Esophagus muscularis mucosa (tissue), 4 donors: ENCODE measurements around the gene GTF2A2. TPM values are rescaled to one million over a fixed set of nuclear protein-coding genes. Genes with fewer than 3 reads are reported as not detected.

Experiments
- DNase-seq: peaks from one replicate; pipeline ENCODE4 v3.0.0-alpha.2; 2017; ENCODE audit errors: extremely low spot score
- H3K27ac ChIP-seq, 4 donors: fragments of 200-600 bp; sonication (generic); replicated peaks in 1 of 4; 1 replicate in 3 of 4; 2 replicates in 1 of 4; pipeline ENCODE4 v1.5.1; 2016 to 2019; ENCODE audit warnings: mild to moderate bottlenecking in 1 of 4
- H3K27me3 ChIP-seq, 4 donors: fragments of 200-600 bp; sonication (generic); one replicate each; pipeline versions ENCODE4 v1.5.1 to v1.6.0; 2016 to 2019
- H3K36me3 ChIP-seq, 4 donors: fragments of 200-600 bp; sonication (generic); one replicate each; pipeline ENCODE4 v1.5.1; 2016 to 2019
- H3K4me1 ChIP-seq, 4 donors: fragments of 200-600 bp; sonication (generic); one replicate each; pipeline ENCODE4 v1.5.1; 2016 to 2019
- H3K4me3 ChIP-seq, 4 donors: fragments of 200-600 bp; sonication (generic); 1 replicate in 2 of 4; 2 replicates in 2 of 4; pipeline ENCODE4 v1.5.1; 2016 to 2019; ENCODE audit warnings: mild to moderate bottlenecking in 4 of 4, moderate library complexity in 1 of 4
- H3K9me3 ChIP-seq, 4 donors: fragments of 200-600 bp; sonication (generic); 1 replicate in 3 of 4; 2 replicates in 1 of 4; pipeline ENCODE4 v1.5.1; 2016 to 2019
- CTCF ChIP-seq, 3 experiments: fragments of 200-600 bp in 2 of 3; fragments of 450-650 bp in 1 of 3; sonication (generic) in 2 of 3; IDR thresholded peaks; one replicate each; pipeline ENCODE4 v1.5.1; 2017 to 2019; ENCODE audit warnings: antibody characterized with exemption in 3 of 3, mild to moderate bottlenecking in 2 of 3, moderate library complexity in 1 of 3
- EP300 ChIP-seq: sonication (generic); formaldehyde crosslinking; IDR thresholded peaks from one replicate; pipeline ENCODE4 v1.6.1; 2017; ENCODE audit warnings: antibody characterized with exemption
- POLR2A ChIP-seq: fragments of 450-650 bp; IDR thresholded peaks from one replicate; pipeline ENCODE4 v1.6.1; 2017; ENCODE audit warnings: antibody characterized with exemption, moderate library complexity, mild to moderate bottlenecking, low read depth
- POLR2AphosphoS5 ChIP-seq, 2 donors: sonication (generic); formaldehyde crosslinking; IDR thresholded peaks; one replicate each; pipeline ENCODE4 v1.6.1; 2017; ENCODE audit warnings: antibody characterized with exemption in 2 of 2
- WGBS: methylation state at CpG from one replicate; pipeline ENCODE4 v1.1.5; 2018; 5-methylcytosine and 5-hydroxymethylcytosine counted together
- intact Hi-C: fragments of 100-400 bp; cut with DNase I; formaldehyde crosslinking; loops from one replicate; pipeline ENCODE4 v1.15.1; 2023
- total RNA-seq, 4 donors: library from RNA; depleted of rRNA; stranded (reverse); fragments of >200 nt; gene quantifications; one replicate each; pipeline versions ENCODE4 v1.1.0 to v1.2.1, GENCODE V29; 2016

Gene GTF2A2
- total RNA-seq, 4 donors from 2014 or later, result 48.5 to 56.3 (median 51.3) TPM

GRCh38 chr15:59686389-59686788 lies 29.1 kb upstream of the GTF2A2 start:
- 55% methylated on average over 7 of the region's 7 CpGs for whole genome bisulfite sequencing

GRCh38 chr15:59685737-59686297 lies 28.5 kb upstream of the GTF2A2 start:
- Histone ChIP-seq H3K9me3 (no peaks in the 10 kb centered on the region), H3K36me3 (peaks cover 14 to 26% (median 19%) of the 10 kb centered on the region in 4 donors), H3K4me1 (peaks cover 35 to 54% (median 46%) of the 10 kb centered on the region in 4 donors), H3K4me3 (no peak overlapping the region), H3K27ac (peak overlapping the region in 3 of 4 donors; percentile 35 to 50 (median 45)), H3K27me3 (no peaks in the 10 kb centered on the region)
- WGBS, result 28% methylated on average over 1 of the region's 1 CpG
- intact Hi-C loops, result no loop called here
- TF ChIP-seq POLR2A (no peak), CTCF (IDR thresholded peaks at IDR 0.05) (no peak), EP300 (no peak), POLR2AphosphoS5 (IDR thresholded peaks at IDR 0.05) (no peak)
- DNase-seq, result no peak

More at GRCh38 chr15:59686389-59686788, 29.1 kb upstream of the GTF2A2 start:
- intact Hi-C loops, result no loop called here
- H3K27me3 ChIP-seq, result no peaks in the 10 kb centered on the region
- no peak for DNase-seq
- peaks cover 35 to 55% (median 47%) of the 10 kb centered on the region in 4 donors for H3K4me1 ChIP-seq
- TF ChIP-seq POLR2A (no peak), EP300 (no peak), POLR2AphosphoS5 (IDR thresholded peaks at IDR 0.05) (no peak), CTCF (IDR thresholded peaks at IDR 0.05) (no peak)
- no peak overlapping the region for H3K4me3 ChIP-seq
- H3K27ac ChIP-seq, result peak overlapping the region in 3 of 4 donors; percentile 35 to 50 (median 45)
- H3K36me3 ChIP-seq, result peaks cover 8 to 20% (median 13%) of the 10 kb centered on the region in 4 donors
- H3K9me3 ChIP-seq, result no peaks in the 10 kb centered on the region

GRCh38 chr15:59680870-59681269 lies 23.6 kb upstream of the GTF2A2 start:
- Histone ChIP-seq H3K27ac (no peak overlapping the region), H3K4me3 (no peak overlapping the region), H3K36me3 (peaks cover 51 to 69% (median 60%) of the 10 kb centered on the region in 4 donors), H3K4me1 (peaks cover 8 to 21% (median 14%) of the 10 kb centered on the region in 4 donors), H3K27me3 (no peaks in the 10 kb centered on the region), H3K9me3 (no peaks in the 10 kb centered on the region)
- 85% methylated on average over 4 of the region's 5 CpGs for WGBS
- no peak for DNase-seq
- TF ChIP-seq POLR2AphosphoS5 (IDR thresholded peaks at IDR 0.05) (no peak), POLR2A (no peak), CTCF (IDR thresholded peaks at IDR 0.05) (no peak), EP300 (no peak)
- intact Hi-C loops, result no loop called here

- intact Hi-C loops, result no loop called here
Observed at GRCh38 chr15:59680346-59680745, 23.0 kb upstream of the GTF2A2 start.

More at GRCh38 chr15:59680346-59680745, 23.0 kb upstream of the GTF2A2 start:
- no peak overlapping the region for H3K27ac ChIP-seq
- H3K4me3 ChIP-seq, result no peak overlapping the region
- H3K4me1 ChIP-seq, result peaks cover 4 to 16% (median 9%) of the 10 kb centered on the region in 4 donors
- 96% methylated on average over 6 of the region's 6 CpGs for WGBS
- H3K36me3 ChIP-seq, result peaks cover 56 to 74% (median 66%) of the 10 kb centered on the region in 4 donors
- DNase-seq, result no peak
- no peaks in the 10 kb centered on the region for H3K27me3 ChIP-seq
- H3K9me3 ChIP-seq, result no peaks in the 10 kb centered on the region
- no peak for TF ChIP-seq EP300
- no peak for TF ChIP-seq CTCF (IDR thresholded peaks at IDR 0.05)
- TF ChIP-seq POLR2A, result no peak
- TF ChIP-seq POLR2AphosphoS5 (IDR thresholded peaks at IDR 0.05), result no peak
